Mucosa of descending colon (tissue), 3 donors: ENCODE data around the gene MED28. TPM values are rescaled to one million over a fixed set of nuclear protein-coding genes. Genes with fewer than 3 reads are reported as not detected.
"Not testable (repeated sequence)": the region's sequence is repeated elsewhere in the genome, so short reads cannot be mapped to it uniquely, and the experiment has no call there.

Experiments used
- ATAC-seq: fragments of 200-7000 bp; cut with Tn5 transposase; one replicate; pipeline ENCODE4 v1.9.1; 2020; ENCODE audit warnings: mild to moderate bottlenecking, moderate library complexity
- DNase-seq, 3 donors: peaks; one replicate each; pipeline ENCODE4 v3.0.0-alpha.2; 2020
- H3K36me3 ChIP-seq: fragments of 200-600 bp; one replicate; pipeline ENCODE4 v1.8.0; 2021; ENCODE audit warnings: low read depth, mild to moderate bottlenecking
- H3K4me1 ChIP-seq: fragments of 200-600 bp; one replicate; pipeline ENCODE4 v1.8.0; 2021; ENCODE audit warnings: low read depth, mild to moderate bottlenecking
- H3K4me3 ChIP-seq: fragments of 200-600 bp; one replicate; pipeline ENCODE4 v1.8.0; 2021; ENCODE audit warnings: mild to moderate bottlenecking
- H3K9me3 ChIP-seq: fragments of 200-600 bp; one replicate; pipeline ENCODE4 v1.8.0; 2021; ENCODE audit warnings: mild to moderate bottlenecking
- intact Hi-C, 2 donors: fragments of 100-400 bp; cut with DNase I in 1 of 2; cut with micrococcal nuclease in 1 of 2; formaldehyde crosslinking; loops; one replicate each; pipeline versions ENCODE4 v1.11.0 to v1.11.1; 2022; cut with DNase I, micrococcal nuclease
- total RNA-seq, 3 donors: library from RNA; stranded (reverse); fragmentation: NEBNext Ultra II Directional in 2 of 3; extraction: Animal tissue kit (Norgen Biotek cat#: 25700) in 2 of 3; gene quantifications; one replicate each; pipeline versions ENCODE4 v1.2.1 to v1.2.4, GENCODE V29; 2021 to 2023
- TF ChIP-seq, protein P1 (sequence below): fragments of 200-600 bp; IDR thresholded peaks from one replicate; pipeline ENCODE4 v1.8.0; 2022; ENCODE audit warnings: antibody characterized with exemption, mild to moderate bottlenecking
- donor health status: DM: no; HTN: no; CAD: no; lungs with moderate emphysema.
- donor health status: DM: no; HTN: no; CAD: no.
- donor health status: DM: no; HTN: yes; CAD: no.

MED28 gene
- total RNA-seq, 3 donors from 2014 or later, result 35.3 to 55.6 (median 37.5) TPM

DNA sequence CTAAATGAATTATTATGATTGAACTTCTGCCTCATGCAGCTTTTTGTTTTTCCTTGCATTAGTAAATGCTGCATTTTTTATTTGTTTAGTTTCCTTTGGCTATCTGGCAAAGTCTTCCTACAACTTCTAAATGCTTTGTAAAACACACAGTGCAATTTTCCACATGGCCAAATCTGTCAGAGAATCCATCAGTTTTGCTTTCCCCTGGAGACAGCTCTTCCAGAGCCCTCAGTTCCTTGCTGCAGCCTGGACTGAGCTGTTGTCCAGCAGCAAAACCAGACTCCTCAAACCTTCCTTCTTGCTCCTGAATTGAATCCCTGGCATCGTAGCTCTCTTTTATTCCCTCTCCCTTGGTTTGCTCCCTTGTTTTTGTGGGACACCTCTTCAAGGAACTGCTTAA is 42.6 kb downstream of the MED28 start:
- Histone ChIP-seq H3K9me3 (no peaks in the 10 kb centered on the region), H3K36me3 (no peaks in the 10 kb centered on the region), H3K4me1 (no peaks in the 10 kb centered on the region), H3K4me3 (no peak overlapping the region)
- DNase-seq (no peak), ATAC-seq (no peak)
- intact Hi-C loops, result no loop called here
- TF ChIP-seq, protein P1, sequence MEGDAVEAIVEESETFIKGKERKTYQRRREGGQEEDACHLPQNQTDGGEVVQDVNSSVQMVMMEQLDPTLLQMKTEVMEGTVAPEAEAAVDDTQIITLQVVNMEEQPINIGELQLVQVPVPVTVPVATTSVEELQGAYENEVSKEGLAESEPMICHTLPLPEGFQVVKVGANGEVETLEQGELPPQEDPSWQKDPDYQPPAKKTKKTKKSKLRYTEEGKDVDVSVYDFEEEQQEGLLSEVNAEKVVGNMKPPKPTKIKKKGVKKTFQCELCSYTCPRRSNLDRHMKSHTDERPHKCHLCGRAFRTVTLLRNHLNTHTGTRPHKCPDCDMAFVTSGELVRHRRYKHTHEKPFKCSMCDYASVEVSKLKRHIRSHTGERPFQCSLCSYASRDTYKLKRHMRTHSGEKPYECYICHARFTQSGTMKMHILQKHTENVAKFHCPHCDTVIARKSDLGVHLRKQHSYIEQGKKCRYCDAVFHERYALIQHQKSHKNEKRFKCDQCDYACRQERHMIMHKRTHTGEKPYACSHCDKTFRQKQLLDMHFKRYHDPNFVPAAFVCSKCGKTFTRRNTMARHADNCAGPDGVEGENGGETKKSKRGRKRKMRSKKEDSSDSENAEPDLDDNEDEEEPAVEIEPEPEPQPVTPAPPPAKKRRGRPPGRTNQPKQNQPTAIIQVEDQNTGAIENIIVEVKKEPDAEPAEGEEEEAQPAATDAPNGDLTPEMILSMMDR, result no peak

DNA sequence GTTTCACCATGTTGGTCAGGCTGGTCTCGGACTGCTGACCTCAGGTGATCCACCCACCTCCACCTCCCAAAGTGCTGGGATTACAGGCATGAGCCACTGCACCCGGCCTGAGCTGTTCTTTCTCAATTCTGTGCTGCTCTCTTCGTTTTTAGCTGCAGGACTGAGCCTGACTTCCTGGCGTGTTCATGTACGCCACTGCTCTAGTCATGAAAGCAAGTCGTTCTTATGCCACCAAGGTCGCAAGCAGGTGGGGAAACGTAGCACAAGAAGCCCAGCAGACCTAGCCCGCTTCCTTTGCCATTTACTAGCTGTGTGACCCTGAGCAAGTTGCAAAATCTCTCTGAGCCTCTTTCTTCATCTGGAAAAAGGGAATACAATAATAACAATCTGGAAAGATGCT is 43.4 kb downstream of the MED28 start:
- Histone ChIP-seq H3K36me3 (no peaks in the 10 kb centered on the region), H3K4me3 (no peak overlapping the region), H3K9me3 (no peaks in the 10 kb centered on the region), H3K4me1 (no peaks in the 10 kb centered on the region)
- DNase-seq (no peak), ATAC-seq (no peak)
- intact Hi-C loops, result no loop called here
- TF ChIP-seq, protein P1, result no peak

DNA sequence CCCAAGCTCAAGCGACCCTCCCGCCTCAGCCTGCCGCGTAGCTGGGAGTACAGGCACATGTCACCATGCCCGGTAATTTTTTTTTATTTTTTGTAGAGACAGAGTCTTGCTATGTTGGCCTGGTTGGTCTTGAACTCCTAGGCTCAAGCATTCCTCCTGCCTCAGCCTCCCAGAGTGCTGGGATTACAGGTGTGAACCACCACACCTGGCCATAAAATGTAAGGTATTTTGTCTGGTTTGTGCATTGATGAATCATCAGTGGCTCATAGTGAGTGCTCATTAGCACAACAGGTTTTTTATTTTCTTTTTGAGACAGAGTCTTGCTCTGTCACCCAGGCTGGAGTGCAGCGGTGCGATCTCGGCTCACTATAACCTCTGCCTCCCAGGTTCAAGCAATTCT is 44.8 kb downstream of the MED28 start:
- intact Hi-C loops, H3K9me3 ChIP-seq, ATAC-seq, DNase-seq, H3K36me3 ChIP-seq, H3K4me1 ChIP-seq, H3K4me3 ChIP-seq: not testable (repeated sequence)

DNA sequence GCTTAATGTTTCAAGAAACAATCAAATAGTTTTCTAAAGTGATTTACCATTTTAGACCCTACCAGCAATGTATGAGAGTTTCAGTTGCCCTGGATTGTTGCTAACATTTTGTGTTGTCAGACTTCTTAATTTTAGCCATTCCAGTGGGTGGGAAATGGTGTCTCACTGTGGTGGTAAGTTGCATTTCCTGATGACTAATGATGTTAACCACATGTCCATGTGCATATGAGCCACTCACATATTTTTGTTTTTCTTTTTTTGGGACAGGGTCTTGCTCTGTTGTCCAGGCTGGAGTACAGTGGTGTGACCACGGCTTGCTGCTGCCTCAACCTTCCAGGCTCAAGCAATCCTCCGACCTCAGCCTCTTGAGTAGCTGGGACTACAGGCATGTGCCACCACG is 48.3 kb downstream of the MED28 start:
- ATAC-seq (no peak), DNase-seq (no peak)
- no peaks in the 10 kb centered on the region for H3K4me1 ChIP-seq
- TF ChIP-seq, protein P1, result no peak
- no peaks in the 10 kb centered on the region for H3K9me3 ChIP-seq
- H3K36me3 ChIP-seq, result no peaks in the 10 kb centered on the region
- H3K4me3 ChIP-seq, result no peak overlapping the region
- intact Hi-C loops, result no loop called here

- DNase-seq, result no peak
- Histone ChIP-seq H3K9me3 (no peaks in the 10 kb centered on the region), H3K4me3 (no peak overlapping the region), H3K4me1 (no peaks in the 10 kb centered on the region), H3K36me3 (no peaks in the 10 kb centered on the region)
- ATAC-seq, result peak; percentile 10
- TF ChIP-seq, protein P1, result no peak
- intact Hi-C loops, result no loop called here
These were observed 50.3 kb downstream of the MED28 start for GRCh38 chr4:17664755-17665154.

DNA sequence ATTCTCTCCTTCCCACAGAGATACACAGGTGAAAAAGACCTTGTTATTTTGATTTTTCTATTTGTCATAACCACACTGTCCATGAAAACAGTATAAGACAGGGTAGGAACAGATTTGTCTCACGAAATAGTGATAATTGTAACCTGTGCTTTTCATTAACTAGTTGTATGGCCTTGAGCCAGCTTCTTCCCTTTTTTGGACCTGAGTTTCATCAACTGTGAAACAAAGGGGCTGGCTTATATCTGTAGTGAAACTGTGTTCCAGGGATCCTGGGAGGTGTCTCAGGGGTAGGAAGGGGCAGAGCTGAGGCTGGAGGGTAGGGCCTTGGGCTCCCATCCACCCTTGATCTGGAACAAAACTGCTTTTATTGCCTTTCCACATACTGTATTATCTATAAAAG is 50.9 kb downstream of the MED28 start:
- H3K9me3 ChIP-seq, result no peaks in the 10 kb centered on the region
- DNase-seq, result no peak
- intact Hi-C loops, result no loop called here
- H3K4me3 ChIP-seq, result no peak overlapping the region
- no peak for ATAC-seq
- TF ChIP-seq, protein P1, result no peak
- H3K36me3 ChIP-seq, result no peaks in the 10 kb centered on the region
- no peaks in the 10 kb centered on the region for H3K4me1 ChIP-seq
